Upper lobe of left lung (tissue), 4 donors: Measurements from ENCODE around the gene MTARC2.

Experiments used
- EP300 ChIP-seq, 4 donors: sonication (generic); formaldehyde crosslinking; IDR thresholded peaks; one replicate each; pipeline ENCODE4 v1.5.1; 2017; ENCODE audit warnings: antibody characterized with exemption in 4 of 4, control low read depth in 2 of 4
- POLR2A ChIP-seq, 4 donors: fragments of 450-650 bp; IDR thresholded peaks; one replicate each; pipeline ENCODE4 v1.5.1; 2016 to 2017; ENCODE audit warnings: antibody characterized with exemption in 4 of 4, mild to moderate bottlenecking in 2 of 4
- POLR2AphosphoS5 ChIP-seq, 2 donors: sonication (generic); formaldehyde crosslinking; IDR thresholded peaks; one replicate each; pipeline ENCODE4 v1.5.1; 2017; ENCODE audit warnings: antibody characterized with exemption in 2 of 2
- TF ChIP-seq, protein P1 (sequence below), 6 experiments: fragments of 450-650 bp in 4 of 6; fragments of 200-600 bp in 2 of 6; sonication (generic) in 2 of 6; IDR thresholded peaks; one replicate each; pipeline ENCODE4 v1.5.1; 2016 to 2019; ENCODE audit warnings: antibody characterized with exemption in 6 of 6

DNA sequence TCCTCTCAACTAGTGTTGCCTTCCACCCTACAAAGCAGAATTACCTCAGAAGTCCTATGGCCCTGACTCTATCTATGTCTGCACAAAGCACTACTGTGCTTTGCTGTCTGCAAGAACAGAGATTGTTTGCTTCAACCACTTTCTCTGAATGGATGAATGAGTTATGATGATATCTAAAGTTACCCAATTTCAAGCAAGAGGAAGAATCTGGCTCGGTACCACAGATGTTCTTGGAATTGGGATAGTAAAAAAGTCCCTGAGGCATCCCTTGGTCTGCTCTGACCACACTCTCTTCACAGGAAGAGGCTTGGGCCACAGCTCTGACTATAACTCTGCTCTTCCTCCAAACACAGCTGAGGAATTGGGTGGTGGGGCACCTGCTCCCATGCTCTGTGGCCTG lies 69.8 kb downstream of the MTARC2 start:
- TF ChIP-seq, protein P1, sequence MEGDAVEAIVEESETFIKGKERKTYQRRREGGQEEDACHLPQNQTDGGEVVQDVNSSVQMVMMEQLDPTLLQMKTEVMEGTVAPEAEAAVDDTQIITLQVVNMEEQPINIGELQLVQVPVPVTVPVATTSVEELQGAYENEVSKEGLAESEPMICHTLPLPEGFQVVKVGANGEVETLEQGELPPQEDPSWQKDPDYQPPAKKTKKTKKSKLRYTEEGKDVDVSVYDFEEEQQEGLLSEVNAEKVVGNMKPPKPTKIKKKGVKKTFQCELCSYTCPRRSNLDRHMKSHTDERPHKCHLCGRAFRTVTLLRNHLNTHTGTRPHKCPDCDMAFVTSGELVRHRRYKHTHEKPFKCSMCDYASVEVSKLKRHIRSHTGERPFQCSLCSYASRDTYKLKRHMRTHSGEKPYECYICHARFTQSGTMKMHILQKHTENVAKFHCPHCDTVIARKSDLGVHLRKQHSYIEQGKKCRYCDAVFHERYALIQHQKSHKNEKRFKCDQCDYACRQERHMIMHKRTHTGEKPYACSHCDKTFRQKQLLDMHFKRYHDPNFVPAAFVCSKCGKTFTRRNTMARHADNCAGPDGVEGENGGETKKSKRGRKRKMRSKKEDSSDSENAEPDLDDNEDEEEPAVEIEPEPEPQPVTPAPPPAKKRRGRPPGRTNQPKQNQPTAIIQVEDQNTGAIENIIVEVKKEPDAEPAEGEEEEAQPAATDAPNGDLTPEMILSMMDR (IDR thresholded peaks at IDR 0.05): no peak
- no peak for TF ChIP-seq EP300 (IDR thresholded peaks at IDR 0.05)
- TF ChIP-seq POLR2A (IDR thresholded peaks at IDR 0.05): no peak
- no peak for TF ChIP-seq POLR2AphosphoS5 (IDR thresholded peaks at IDR 0.05)
